H1 (cell line): ENCODE measurements around the gene DET1. TPM values are rescaled to one million over a fixed set of nuclear protein-coding genes. Genes with fewer than 3 reads are reported as not detected.

Source experiments
- CTCF ChIA-PET: fragments of 300-600 bp; sonication (Branson Sonifier 250); formaldehyde crosslinking; loops from one replicate; lab custom pipeline; 2021; ENCODE audit not compliant: partially characterized antibody; lab: Charles Lee
- POLR2A ChIA-PET: fragments of 300-600 bp; sonication (Branson Sonifier 250); formaldehyde crosslinking; loops from one replicate; lab custom pipeline; 2021; ENCODE audit warnings: inconsistent platforms; ENCODE audit not compliant: partially characterized antibody; lab: Charles Lee
- DNase-seq, 2 experiments: peaks; one replicate each; pipeline versions ENCODE4 v3.0.0 to v3.0.0-alpha.2; 2010 to 2022; ENCODE audit warnings: low spot score in 2 of 2, low read depth in 1 of 2, mixed read lengths in 1 of 2
- FAIRE-seq: peaks from 2 replicates; lab custom pipeline; 2011; peaks lifted over from hg19 to GRCh38; lab: Jason Lieb, UNC
- H2AFZ ChIP-seq: 2 replicates; pipeline ENCODE4 v1.8.1; 2012; ENCODE audit warnings: low read length, inconsistent platforms
- H2AK5ac ChIP-seq: 2 replicates; pipeline ENCODE4 v1.6.1; 2013; ENCODE audit warnings: low read depth, low read length
- H2BK120ac ChIP-seq: replicated peaks from 2 replicates; pipeline ENCODE3; 2013; ENCODE audit warnings: low read depth, low read length, inconsistent platforms
- H2BK12ac ChIP-seq: 2 replicates; pipeline ENCODE4 v1.6.1; 2013; ENCODE audit warnings: low read depth, low read length
- H2BK15ac ChIP-seq: 2 replicates; pipeline ENCODE4 v1.6.1; 2013; ENCODE audit warnings: low read length
- H2BK20ac ChIP-seq: 2 replicates; pipeline ENCODE4 v1.6.1; 2013; ENCODE audit warnings: low read length
- H2BK5ac ChIP-seq: 2 replicates; pipeline ENCODE4 v1.6.1; 2013; ENCODE audit warnings: low read depth, low read length
- H3K14ac ChIP-seq: 2 replicates; pipeline ENCODE4 v1.6.1; 2013; ENCODE audit warnings: inconsistent platforms; ENCODE audit not compliant: insufficient read length
- H3K18ac ChIP-seq: 2 replicates; pipeline ENCODE4 v1.6.1; 2013; ENCODE audit warnings: low read length; ENCODE audit errors: extremely low read depth
- H3K23ac ChIP-seq: 2 replicates; pipeline ENCODE4 v1.6.1; 2013; ENCODE audit warnings: inconsistent platforms; ENCODE audit not compliant: insufficient read length
- H3K23me2 ChIP-seq: 2 replicates; pipeline ENCODE4 v1.6.1; 2013; ENCODE audit warnings: low read depth, low read length
- H3K27ac ChIP-seq: 2 replicates; pipeline ENCODE4 v1.6.1; 2011; ENCODE audit warnings: low read depth, low read length, inconsistent platforms
- H3K27me3 ChIP-seq, 4 experiments: replicated peaks in 1 of 4; 1 replicate in 1 of 4; 2 replicates in 3 of 4; pipeline versions ENCODE4 v1.6.1 to v1.8.1; 2011 to 2013; ENCODE audit warnings: low read length in 3 of 4, mild to moderate bottlenecking in 3 of 4, inconsistent platforms in 2 of 4, mixed read lengths in 2 of 4, moderate library complexity in 1 of 4; ENCODE audit not compliant: control insufficient read depth in 3 of 4, insufficient read depth in 3 of 4; ENCODE audit errors: extremely low read depth in 1 of 4
- H3K36me3 ChIP-seq, 4 experiments: 2 replicates each; pipeline versions ENCODE4 v1.6.1 to v1.8.1; 2011 to 2013; ENCODE audit warnings: mild to moderate bottlenecking in 4 of 4, low read length in 3 of 4, moderate library complexity in 2 of 4, control low read depth in 1 of 4, inconsistent platforms in 1 of 4; ENCODE audit not compliant: insufficient read depth in 4 of 4, control insufficient read depth in 2 of 4
- H3K4ac ChIP-seq: replicated peaks from 2 replicates; pipeline ENCODE3; 2013; ENCODE audit warnings: low read length, low read depth, mixed read lengths, inconsistent platforms; ENCODE audit not compliant: insufficient read length
- H3K4me1 ChIP-seq, 4 experiments: replicated peaks in 1 of 4; 1 replicate in 1 of 4; 2 replicates in 3 of 4; pipeline versions ENCODE4 v1.6.1 to v1.8.1; 2011 to 2013; ENCODE audit warnings: low read length in 3 of 4, inconsistent platforms in 2 of 4, mixed read lengths in 1 of 4; ENCODE audit not compliant: insufficient read depth in 4 of 4, control insufficient read depth in 3 of 4
- H3K4me2 ChIP-seq, 2 experiments: 2 replicates each; pipeline versions ENCODE4 v1.6.1 to v1.8.1; 2011 to 2013; ENCODE audit warnings: low read depth in 2 of 2, low read length in 2 of 2, control low read depth in 1 of 2, inconsistent platforms in 1 of 2, mild to moderate bottlenecking in 1 of 2; ENCODE audit not compliant: insufficient read depth in 1 of 2
- H3K4me3 ChIP-seq, 4 experiments: fragments of 200-600, 300-600 bp in 1 of 4; sonication (generic), shearing (Covaris generic), sonication (Bioruptor Twin) in 1 of 4; 2 replicates each; pipeline versions ENCODE4 v1.5.1 to v1.8.1; 2011 to 2016; ENCODE audit warnings: low read length in 4 of 4, low read depth in 3 of 4, control low read depth in 2 of 4, inconsistent platforms in 2 of 4, mild to moderate bottlenecking in 2 of 4, mixed read lengths in 1 of 4, moderate library complexity in 1 of 4; ENCODE audit not compliant: insufficient read depth in 2 of 4; ENCODE audit errors: extremely low read depth in 1 of 4
- H3K56ac ChIP-seq: replicated peaks from 2 replicates; pipeline ENCODE3; 2013; ENCODE audit warnings: low read depth, mild to moderate bottlenecking, mixed read lengths, low read length, inconsistent platforms; ENCODE audit not compliant: insufficient read length
- H3K79me1 ChIP-seq: 2 replicates; pipeline ENCODE4 v1.6.1; 2013; ENCODE audit warnings: low read depth, low read length, control low read depth
- H3K79me2 ChIP-seq, 2 experiments: 2 replicates each; pipeline versions ENCODE4 v1.6.1 to v1.8.1; 2012 to 2013; ENCODE audit warnings: low read length in 2 of 2, mild to moderate bottlenecking in 2 of 2, inconsistent platforms in 1 of 2; ENCODE audit not compliant: insufficient read depth in 2 of 2, control insufficient read depth in 1 of 2
- H3K9ac ChIP-seq, 4 experiments: replicated peaks in 1 of 4; 1 replicate in 1 of 4; 2 replicates in 3 of 4; pipeline versions ENCODE4 v1.6.1 to v1.8.1; 2011 to 2013; ENCODE audit warnings: low read depth in 3 of 4, low read length in 3 of 4, control low read depth in 2 of 4, mild to moderate bottlenecking in 2 of 4, moderate library complexity in 2 of 4, inconsistent platforms in 1 of 4; ENCODE audit errors: extremely low read depth in 1 of 4
- H3K9me3 ChIP-seq, 2 experiments: 2 replicates each; pipeline versions ENCODE4 v1.6.1 to v1.8.1; 2012 to 2013; ENCODE audit warnings: mild to moderate bottlenecking in 2 of 2, moderate library complexity in 2 of 2, control low read depth in 1 of 2, inconsistent platforms in 1 of 2, low read depth in 1 of 2, low read length in 1 of 2, mixed read lengths in 1 of 2; ENCODE audit not compliant: insufficient read depth in 2 of 2
- H4K20me1 ChIP-seq, 2 experiments: replicated peaks in 1 of 2; 2 replicates each; pipeline versions ENCODE3 to v1.8.1; 2011 to 2013; ENCODE audit warnings: inconsistent platforms in 2 of 2, low read length in 2 of 2, mild to moderate bottlenecking in 1 of 2; ENCODE audit not compliant: insufficient read depth in 2 of 2, control insufficient read depth in 1 of 2
- H4K5ac ChIP-seq: 2 replicates; pipeline ENCODE4 v1.6.1; 2013; ENCODE audit warnings: low read length, low read depth, mixed read lengths, inconsistent platforms; ENCODE audit not compliant: insufficient read length
- H4K8ac ChIP-seq: 2 replicates; pipeline ENCODE4 v1.8.0; 2013; ENCODE audit warnings: mild to moderate bottlenecking, moderate library complexity, low read length, inconsistent platforms; ENCODE audit not compliant: insufficient read depth; ENCODE audit errors: extremely low read depth
- H4K91ac ChIP-seq: replicated peaks from 2 replicates; pipeline ENCODE3; 2013; ENCODE audit warnings: low read length, mixed read lengths, inconsistent platforms; ENCODE audit not compliant: insufficient read length
- MAFK ChIP-seq: IDR thresholded peaks from 2 replicates; pipeline ENCODE4 v1.6.1; 2012; ENCODE audit warnings: low read depth, mild to moderate bottlenecking, improper control_type of control experiment, low read length
- SIX5 ChIP-seq: IDR thresholded peaks from 2 replicates; pipeline ENCODE4 v1.6.1; 2011; ENCODE audit warnings: mild to moderate bottlenecking, low read depth, low read length
- WGBS, 2 experiments: shearing (Covaris generic) in 1 of 2; methylation state at CpG; one replicate each; pipeline versions ENCODE4 v1.1.6 to v1.1.7; 2013 to 2015; ENCODE audit warnings: low lambda C conversion rate in 2 of 2, mixed read lengths in 2 of 2, inconsistent platforms in 1 of 2, low coverage in 1 of 2, missing lambda C conversion rate in 1 of 2; ENCODE audit not compliant: insufficient replicate concordance in 2 of 2, insufficient coverage in 1 of 2, insufficient read length in 1 of 2; ENCODE audit errors: extremely low coverage in 1 of 2, missing lambda C conversion rate in 1 of 2; 5-methylcytosine and 5-hydroxymethylcytosine counted together
- polyA plus RNA-seq, 7 experiments: library from polyadenylated mRNA; depleted of rRNA in 3 of 7; stranded (reverse) in 5 of 7; unstranded in 2 of 7; fragments of >200 nt in 5 of 7; fragments of 200-250 nt in 2 of 7; gene quantifications; 1 replicate in 5 of 7; 2 replicates in 1 of 7; 4 replicates in 1 of 7; pipeline versions ENCODE4 v1.2.1 to v1.2.3, GENCODE V29; 2011 to 2013; ENCODE audit warnings: missing spikeins in 2 of 7, mixed read lengths in 2 of 7
- total RNA-seq: library from RNA; stranded (reverse); fragmentation: NEBNext Ultra II Directional; extraction: Animal tissue kit (Norgen Biotek cat#: 25700); gene quantifications from 2 replicates; pipeline ENCODE4 v1.2.1, GENCODE V29; 2021

Gene DET1
- total and polyA plus RNA-seq, 2 of the 8 experiments (the other 6 are each of a cell fraction or from before 2014, with no cell fraction given) = 5.4 to 8.5 TPM

DNA sequence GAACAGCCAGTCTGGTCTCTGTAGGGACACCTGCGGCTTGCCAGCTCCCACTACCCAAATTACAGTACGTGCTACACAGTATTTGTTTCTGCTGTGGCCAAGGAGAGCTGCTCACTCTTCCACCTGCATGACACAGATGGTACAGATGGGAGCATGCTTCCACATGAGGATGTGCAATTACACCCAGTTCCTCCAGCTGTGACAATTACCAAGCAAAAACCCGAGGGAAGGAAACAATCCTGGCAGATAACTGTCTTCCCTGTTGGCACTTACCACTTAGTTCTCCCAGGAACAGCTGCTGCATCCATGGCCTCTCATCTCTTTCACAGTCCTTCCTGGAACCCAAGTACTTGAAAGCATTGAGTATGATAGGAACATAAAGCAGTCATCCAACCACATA lies 34.4 kb downstream of the DET1 start:
- 94% methylated on average over 3 of the region's 3 CpGs; no CpG with 5 or more reads in 1 of the 2 experiments for WGBS, 2 experiments
- TF ChIP-seq MAFK = no peak
- TF ChIP-seq SIX5 = no peak

More for the DNA sequence above, 34.4 kb downstream of the DET1 start:
- Histone ChIP-seq H2BK12ac (no peak overlapping the region), H2BK120ac (no peak overlapping the region), H3K27ac (no peak overlapping the region), H2BK5ac (no peak overlapping the region), H3K79me2 (no peaks in the 10 kb centered on the region), H3K36me3 (peaks cover 0 to 10% (median 2%) of the 10 kb centered on the region in 4 experiments; a peak in 3 of 8 replicates), H3K14ac (no peak overlapping the region), H3K56ac (no peak overlapping the region), H3K9me3 (no peaks in the 10 kb centered on the region), H2AK5ac (no peak overlapping the region), H3K79me1 (no peaks in the 10 kb centered on the region), H4K8ac (no peak overlapping the region), H2BK20ac (no peak overlapping the region), H3K9ac (no peak overlapping the region), H3K18ac (no peak overlapping the region), H3K23ac (no peak overlapping the region), H3K4me1 (no peaks in the 10 kb centered on the region), H2AFZ (no peak overlapping the region), H3K27me3 (no peaks in the 10 kb centered on the region), H4K91ac (no peak overlapping the region), H3K4me3 (no peak overlapping the region), H3K4me2 (no peak overlapping the region), H3K4ac (no peak overlapping the region), H3K23me2 (no peaks in the 10 kb centered on the region), H4K5ac (no peak overlapping the region), H4K20me1 (no peaks in the 10 kb centered on the region), H2BK15ac (no peak overlapping the region)
- DNase-seq (no peak), FAIRE-seq (no peak)
- ChIA-PET CTCF (interaction anchor here (1.2 to 2.2 kb wide), 2 partner anchors 31 to 32 kb away, joined by 3 to 6 read pairs; no protein-coding TSS in a partner anchor), POLR2A (interaction anchor here (0.6 to 1.1 kb wide), 2 partner anchors 10 to 103 kb away, joined by 3 read pairs; no protein-coding TSS in a partner anchor)
